Mesendoderm (in vitro differentiated cells): Measurements from ENCODE around the gene ABL1.

ENCODE experiments used
- DNase-seq: peaks from one replicate; pipeline ENCODE4 v3.0.0; 2013
- H2AK5ac ChIP-seq: 2 replicates; pipeline ENCODE4 v1.6.1; 2013; ENCODE audit warnings: low read length, inconsistent platforms
- H2BK120ac ChIP-seq: 2 replicates; pipeline ENCODE4 v1.6.1; 2013; ENCODE audit warnings: low read depth, mild to moderate bottlenecking, low read length, moderate library complexity, mixed read lengths
- H2BK15ac ChIP-seq: replicated peaks from 2 replicates; pipeline ENCODE4 v1.6.1; 2013; ENCODE audit warnings: low read depth, mild to moderate bottlenecking, moderate library complexity
- H2BK5ac ChIP-seq: 2 replicates; pipeline ENCODE4 v1.6.1; 2013; ENCODE audit warnings: low read length, inconsistent platforms
- H3K18ac ChIP-seq: 2 replicates; pipeline ENCODE4 v1.6.1; 2013; ENCODE audit warnings: mild to moderate bottlenecking, low read length, mixed read lengths
- H3K23ac ChIP-seq: one replicate; pipeline ENCODE4 v1.6.1; 2013; ENCODE audit warnings: low read length
- H3K27ac ChIP-seq: 2 replicates; pipeline ENCODE4 v1.5.1; 2013; ENCODE audit warnings: low read depth, mild to moderate bottlenecking, inconsistent platforms, low read length, moderate library complexity
- H3K27me3 ChIP-seq: 2 replicates; pipeline ENCODE4 v1.6.1; 2013; ENCODE audit warnings: low read length, control low read depth, mild to moderate bottlenecking, inconsistent platforms; ENCODE audit not compliant: insufficient read depth, poor library complexity
- H3K36me3 ChIP-seq: 2 replicates; pipeline ENCODE4 v1.6.1; 2013; ENCODE audit warnings: low read length, inconsistent platforms; ENCODE audit not compliant: control insufficient read depth, insufficient read depth
- H3K4ac ChIP-seq: one replicate; pipeline ENCODE4 v1.6.1; 2013; ENCODE audit warnings: low read depth, mild to moderate bottlenecking, low read length, moderate library complexity
- H3K4me1 ChIP-seq: 2 replicates; pipeline ENCODE4 v1.6.1; 2013; ENCODE audit warnings: low read depth, low read length, inconsistent platforms; ENCODE audit not compliant: control insufficient read depth
- H3K4me2 ChIP-seq: 2 replicates; pipeline ENCODE4 v1.6.1; 2013; ENCODE audit warnings: low read length
- H3K4me3 ChIP-seq: 2 replicates; pipeline ENCODE4 v1.5.1; 2013; ENCODE audit warnings: mild to moderate bottlenecking, low read length
- H3K56ac ChIP-seq: one replicate; pipeline ENCODE4 v1.6.1; 2013; ENCODE audit warnings: low read length
- H3K79me1 ChIP-seq: 2 replicates; pipeline ENCODE4 v1.6.1; 2013; ENCODE audit warnings: low read length, inconsistent platforms
- H3K79me2 ChIP-seq: 2 replicates; pipeline ENCODE4 v1.6.1; 2013; ENCODE audit warnings: mild to moderate bottlenecking, low read length; ENCODE audit not compliant: control insufficient read depth, insufficient read depth
- H3K9ac ChIP-seq: 2 replicates; pipeline ENCODE4 v1.6.1; 2013; ENCODE audit warnings: low read length, inconsistent platforms
- H4K5ac ChIP-seq: one replicate; pipeline ENCODE4 v1.6.1; 2013; ENCODE audit warnings: low read length
- H4K8ac ChIP-seq: one replicate; pipeline ENCODE4 v1.6.1; 2013; ENCODE audit warnings: low read depth, mild to moderate bottlenecking, control low read depth, low read length, moderate library complexity
- WGBS: extraction: QIAGEN DNeasy Blood & Tissue Kit; methylation state at CpG from one replicate; pipeline ENCODE4 v1.1.7; 2013; ENCODE audit warnings: low lambda C conversion rate, missing lambda C conversion rate; ENCODE audit not compliant: insufficient coverage; ENCODE audit errors: extremely low coverage; 5-methylcytosine and 5-hydroxymethylcytosine counted together

ABL1 gene

DNA sequence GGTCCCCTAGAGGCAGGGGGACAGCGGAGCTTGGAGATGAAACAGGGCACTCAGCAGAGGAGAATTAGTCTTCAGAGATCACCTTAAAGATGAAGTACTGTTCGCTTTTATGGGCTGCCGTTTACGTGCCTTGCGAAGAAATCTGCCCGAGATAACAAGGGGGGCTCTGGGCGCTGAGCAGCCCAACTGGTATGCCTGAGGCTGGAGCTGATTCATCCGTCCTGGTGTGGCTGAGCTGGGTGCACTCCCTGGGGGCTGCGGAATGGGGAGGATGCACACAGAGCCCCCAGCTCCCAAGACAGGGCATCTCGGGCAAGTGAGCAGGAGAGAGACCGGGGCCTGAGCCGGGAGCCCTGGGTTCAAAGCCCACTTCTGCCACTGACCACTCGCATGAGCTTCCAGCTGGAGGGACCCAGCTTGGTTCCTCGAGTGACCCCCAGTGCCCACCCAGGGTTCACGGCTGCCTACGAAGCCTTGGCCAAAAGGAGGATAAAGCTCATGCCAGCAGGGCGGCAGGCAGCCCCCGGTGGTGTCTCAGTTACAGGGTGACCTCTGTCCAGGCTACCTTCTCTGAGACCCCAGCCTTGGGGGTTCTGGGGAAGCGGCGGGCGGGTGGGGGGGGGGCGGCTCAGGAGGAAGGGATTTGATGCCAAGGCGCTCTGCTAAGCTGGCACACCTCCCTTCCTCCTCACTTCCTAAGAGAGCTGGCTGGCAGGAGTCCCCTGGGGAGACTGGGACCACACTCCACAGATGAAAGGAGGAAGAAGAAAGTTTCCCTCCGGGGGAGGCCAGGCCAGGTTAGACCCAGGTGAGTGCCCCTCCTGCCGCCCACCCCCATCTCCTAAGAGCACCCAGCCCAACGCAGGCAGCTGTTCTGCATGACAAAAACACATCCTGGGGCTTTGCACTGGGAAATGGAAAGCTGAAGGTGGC, 98.3 kb downstream of the ABL1 start:
- Histone ChIP-seq H2AK5ac (no peak overlapping the region), H2BK5ac (no peak overlapping the region), H3K4me3 (no peak overlapping the region), H3K27me3 (peaks cover 3% of the 10 kb centered on the region), H2BK120ac (no peak overlapping the region), H2BK15ac (no peak overlapping the region), H3K4me1 (peaks cover 6% of the 10 kb centered on the region), H4K8ac (no peak overlapping the region), H3K4ac (no peak overlapping the region), H3K79me2 (no peaks in the 10 kb centered on the region), H3K27ac (no peak overlapping the region), H3K36me3 (no peaks in the 10 kb centered on the region), H4K5ac (no peak overlapping the region), H3K56ac (no peak overlapping the region), H3K4me2 (no peak overlapping the region), H3K18ac (no peak overlapping the region), H3K79me1 (no peaks in the 10 kb centered on the region), H3K23ac (no peak overlapping the region), H3K9ac (no peak overlapping the region)
- WGBS, result no CpG with 5 or more reads among the region's 26 CpGs
- no peak for DNase-seq

DNA sequence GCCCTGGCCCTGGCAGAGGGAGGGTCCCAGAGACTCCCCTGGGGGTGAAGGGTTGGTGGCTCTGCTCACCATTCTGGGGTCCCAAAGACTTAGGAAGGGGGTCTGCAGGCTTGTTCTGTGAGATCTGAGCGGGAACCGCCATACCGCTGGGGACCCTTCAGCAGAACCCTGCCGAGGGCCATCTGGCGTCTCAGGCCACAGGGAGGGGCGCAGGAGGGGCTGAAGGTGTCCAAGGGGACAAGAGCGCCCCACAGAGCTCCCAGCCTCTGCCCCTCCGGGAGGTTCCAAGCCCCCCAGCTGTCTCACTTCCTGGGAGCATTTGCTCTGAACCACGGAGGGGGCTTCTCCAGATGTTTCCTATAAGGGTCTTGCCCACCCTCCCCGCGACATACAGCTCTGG, 99.2 kb downstream of the ABL1 start:
- WGBS, result no CpG with 5 or more reads among the region's 11 CpGs

GRCh38 chr9:130934702-130935647, 99.9 kb downstream of the ABL1 start:
- Histone ChIP-seq H3K18ac (no peak overlapping the region), H3K4me2 (no peak overlapping the region), H3K4me3 (no peak overlapping the region), H2BK15ac (no peak overlapping the region), H3K36me3 (no peaks in the 10 kb centered on the region), H4K5ac (no peak overlapping the region), H3K27me3 (peaks cover 4% of the 10 kb centered on the region), H3K56ac (no peak overlapping the region), H2AK5ac (no peak overlapping the region), H3K23ac (no peak overlapping the region), H3K9ac (no peak overlapping the region), H3K27ac (no peak overlapping the region), H2BK5ac (no peak overlapping the region), H3K4me1 (peaks cover 6% of the 10 kb centered on the region), H2BK120ac (no peak overlapping the region), H3K79me1 (no peaks in the 10 kb centered on the region), H3K4ac (no peak overlapping the region), H4K8ac (no peak overlapping the region), H3K79me2 (no peaks in the 10 kb centered on the region)
- DNase-seq, result no peak
- no CpG with 5 or more reads among the region's 16 CpGs for WGBS

More for the DNA sequence above, 99.2 kb downstream of the ABL1 start:
- Histone ChIP-seq H2BK5ac (no peak overlapping the region), H2BK15ac (no peak overlapping the region), H3K27ac (no peak overlapping the region), H4K5ac (no peak overlapping the region), H3K4ac (no peak overlapping the region), H3K79me1 (no peaks in the 10 kb centered on the region), H3K27me3 (peaks cover 3% of the 10 kb centered on the region), H3K18ac (no peak overlapping the region), H3K36me3 (no peaks in the 10 kb centered on the region), H3K56ac (no peak overlapping the region), H3K9ac (no peak overlapping the region), H3K4me1 (peaks cover 6% of the 10 kb centered on the region), H2BK120ac (no peak overlapping the region), H3K23ac (no peak overlapping the region), H4K8ac (no peak overlapping the region), H3K4me3 (no peak overlapping the region), H3K4me2 (no peak overlapping the region), H2AK5ac (no peak overlapping the region), H3K79me2 (no peaks in the 10 kb centered on the region)
- DNase-seq, result no peak

DNA sequence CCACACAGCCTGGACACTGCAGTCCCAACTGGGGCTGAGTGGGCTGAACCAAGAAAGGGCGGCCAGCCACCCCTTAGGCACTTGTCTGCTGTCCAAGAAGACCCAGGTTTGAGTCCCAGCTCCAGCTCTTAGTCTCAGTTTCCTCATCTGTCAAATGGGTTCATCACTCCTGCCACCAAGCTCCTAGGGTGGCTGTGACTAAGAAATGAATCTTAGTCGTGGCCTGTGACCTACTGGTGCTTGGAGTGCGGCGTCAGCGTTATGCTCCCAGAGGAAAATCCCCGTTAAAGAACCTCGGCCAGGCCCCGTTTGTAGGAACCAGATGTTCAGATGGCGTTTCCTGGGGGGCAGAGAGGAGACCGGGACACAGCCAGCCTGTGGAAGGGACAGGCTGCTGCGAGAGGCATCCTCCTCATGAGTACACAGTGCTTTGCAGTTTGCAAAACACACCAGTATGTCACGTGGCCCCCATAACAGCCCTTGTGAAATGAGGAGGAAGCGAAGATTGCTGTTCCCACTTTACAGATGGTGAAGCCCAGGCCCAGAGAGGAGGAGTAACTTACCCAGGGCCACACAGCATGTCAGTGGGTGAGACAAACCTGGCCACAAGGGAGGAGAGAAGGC, 100.7 kb downstream of the ABL1 start:
- Histone ChIP-seq H2BK15ac (no peak overlapping the region), H3K4me3 (no peak overlapping the region), H3K4ac (no peak overlapping the region), H4K5ac (no peak overlapping the region), H3K4me2 (no peak overlapping the region), H3K4me1 (peaks cover 6% of the 10 kb centered on the region), H2AK5ac (no peak overlapping the region), H2BK5ac (no peak overlapping the region), H3K9ac (no peak overlapping the region), H3K23ac (no peak overlapping the region), H3K27ac (no peak overlapping the region), H3K18ac (no peak overlapping the region), H3K36me3 (no peaks in the 10 kb centered on the region), H3K79me2 (no peaks in the 10 kb centered on the region), H3K79me1 (no peaks in the 10 kb centered on the region), H3K56ac (peak overlapping the region; percentile 57), H3K27me3 (peaks cover 10% of the 10 kb centered on the region), H4K8ac (no peak overlapping the region), H2BK120ac (no peak overlapping the region)
- WGBS, result no CpG with 5 or more reads among the region's 13 CpGs
- no peak for DNase-seq

GRCh38 chr9:130936285-130937117, 101.4 kb downstream of the ABL1 start:
- Histone ChIP-seq H2BK120ac (no peak overlapping the region), H2BK5ac (no peak overlapping the region), H3K4ac (no peak overlapping the region), H2AK5ac (no peak overlapping the region), H3K23ac (no peak overlapping the region), H3K4me3 (no peak overlapping the region), H3K4me2 (no peak overlapping the region), H3K9ac (no peak overlapping the region), H4K5ac (no peak overlapping the region), H3K27me3 (peaks cover 10% of the 10 kb centered on the region), H3K27ac (no peak overlapping the region), H3K56ac (peak overlapping the region; percentile 57), H3K18ac (no peak overlapping the region), H3K36me3 (no peaks in the 10 kb centered on the region), H2BK15ac (no peak overlapping the region), H3K79me2 (no peaks in the 10 kb centered on the region), H3K79me1 (no peaks in the 10 kb centered on the region), H3K4me1 (peaks cover 6% of the 10 kb centered on the region), H4K8ac (no peak overlapping the region)
- no CpG with 5 or more reads among the region's 12 CpGs for WGBS
- peak; percentile 94 for DNase-seq
